CMK (cell line): Measurements from ENCODE around the gene CAMK2N1.
"Not testable (repeated sequence)": the region's sequence is repeated elsewhere in the genome, so short reads cannot be mapped to it uniquely, and the experiment has no call there.

Experiments used
- DNase-seq: peaks from one replicate; pipeline ENCODE4 v3.0.0-alpha.2; 2010; ENCODE audit warnings: low read depth

CAMK2N1 gene

DNA sequence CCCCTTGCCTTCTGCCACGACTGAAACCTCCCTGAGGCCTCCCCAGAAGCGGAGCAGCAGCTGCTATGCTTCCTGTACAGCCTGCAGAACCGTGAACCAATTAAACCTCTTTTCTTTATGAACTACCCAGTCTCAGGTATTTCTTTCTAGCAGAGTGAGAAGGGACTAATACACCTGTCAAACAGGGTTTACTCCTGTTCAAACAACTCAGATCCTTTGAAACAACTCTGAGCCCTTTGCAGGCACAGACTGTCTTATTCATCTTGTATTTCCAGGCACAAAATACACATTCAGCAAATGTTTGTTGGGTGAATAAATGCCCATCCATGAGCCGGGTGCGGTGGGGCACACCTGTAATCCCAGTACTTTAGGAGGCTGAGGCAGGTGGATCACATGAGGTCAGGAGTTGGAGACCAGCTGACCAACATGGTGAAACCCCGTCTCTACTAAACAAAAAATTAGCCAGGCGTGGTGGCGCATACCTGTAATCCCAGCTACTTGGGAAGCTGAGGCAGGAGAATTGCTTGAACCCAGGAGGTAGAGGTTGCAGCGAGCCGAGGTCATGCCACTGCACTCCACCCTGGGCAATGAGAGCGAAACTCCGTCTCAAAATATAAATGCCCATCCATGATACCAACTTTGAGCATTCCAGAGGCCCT, 10.8 kb upstream of the CAMK2N1 start:
- DNase-seq, result not testable (repeated sequence)

DNA sequence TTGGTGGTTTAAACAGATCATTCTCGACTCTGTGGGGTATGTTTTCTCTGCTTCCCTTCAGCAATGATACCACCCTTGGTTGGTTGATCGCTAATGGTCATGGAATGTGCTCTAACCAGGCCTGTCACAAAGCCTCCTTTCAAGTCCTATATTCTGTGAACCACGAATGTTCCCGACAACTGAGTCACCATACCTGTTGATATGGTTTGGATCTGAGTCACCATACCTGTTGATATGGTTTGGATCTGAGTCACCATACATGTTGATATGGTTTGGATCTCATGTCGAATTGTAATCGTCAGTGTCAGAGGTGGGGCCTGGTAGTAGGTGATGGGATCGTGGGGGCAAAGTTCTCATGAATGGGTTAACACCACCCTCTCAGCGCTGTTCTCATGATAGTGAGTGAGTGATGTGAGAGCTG, 10.2 kb upstream of the CAMK2N1 start:
- no peak for DNase-seq

DNA sequence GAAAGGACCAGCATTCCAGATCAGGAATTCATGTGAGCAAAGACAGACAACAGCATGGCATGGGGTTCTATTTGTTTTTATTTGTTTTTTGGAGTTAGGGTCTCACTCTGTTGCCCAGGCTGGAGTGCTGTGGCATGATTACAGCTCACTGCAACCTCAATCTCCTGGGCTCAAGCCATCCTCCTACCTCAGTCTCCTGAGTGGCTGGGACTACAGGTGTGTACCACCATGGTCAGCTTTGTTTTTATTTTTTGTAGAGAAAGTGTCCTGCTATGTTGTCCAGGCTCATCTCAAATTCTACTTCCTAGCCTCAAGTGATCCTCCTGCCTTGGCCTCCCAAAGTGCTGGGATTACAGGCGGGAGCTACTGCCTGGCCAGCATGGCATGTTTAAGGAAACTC, 9.7 kb upstream of the CAMK2N1 start:
- DNase-seq, result no peak

DNA sequence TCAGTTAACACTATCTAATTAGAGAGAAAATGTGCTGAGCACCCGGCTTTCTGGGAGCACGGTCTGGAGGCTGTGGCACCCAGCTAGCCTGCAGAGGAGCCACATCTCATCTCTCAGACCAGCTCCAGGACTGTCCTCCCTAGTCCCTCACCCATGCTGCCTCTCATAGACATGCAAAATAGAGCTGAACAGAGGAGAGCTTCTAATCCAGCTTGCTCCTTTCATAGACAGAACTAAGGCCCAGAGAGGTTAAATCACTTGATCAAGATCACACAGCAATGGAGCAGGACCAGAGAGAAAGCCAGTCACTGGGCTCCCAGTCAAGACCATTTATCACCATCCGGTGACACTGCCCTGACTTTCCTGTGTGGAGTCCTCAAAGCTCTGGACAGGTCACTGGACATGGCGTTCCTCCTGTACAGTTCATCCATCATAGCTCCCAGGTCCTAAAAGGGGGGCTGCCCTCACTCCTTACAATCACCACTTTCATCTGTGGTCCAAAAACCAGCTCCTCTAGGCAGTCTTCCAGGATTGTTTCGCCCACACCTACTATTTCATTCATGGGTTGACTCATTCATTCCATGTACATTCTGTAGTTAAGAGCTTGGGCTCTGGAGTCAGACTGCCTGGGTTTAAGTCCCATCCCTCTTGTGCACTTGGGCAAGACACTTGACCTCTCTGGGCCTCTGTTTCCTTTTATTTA, 8.8 kb upstream of the CAMK2N1 start:
- DNase-seq, result no peak

DNA sequence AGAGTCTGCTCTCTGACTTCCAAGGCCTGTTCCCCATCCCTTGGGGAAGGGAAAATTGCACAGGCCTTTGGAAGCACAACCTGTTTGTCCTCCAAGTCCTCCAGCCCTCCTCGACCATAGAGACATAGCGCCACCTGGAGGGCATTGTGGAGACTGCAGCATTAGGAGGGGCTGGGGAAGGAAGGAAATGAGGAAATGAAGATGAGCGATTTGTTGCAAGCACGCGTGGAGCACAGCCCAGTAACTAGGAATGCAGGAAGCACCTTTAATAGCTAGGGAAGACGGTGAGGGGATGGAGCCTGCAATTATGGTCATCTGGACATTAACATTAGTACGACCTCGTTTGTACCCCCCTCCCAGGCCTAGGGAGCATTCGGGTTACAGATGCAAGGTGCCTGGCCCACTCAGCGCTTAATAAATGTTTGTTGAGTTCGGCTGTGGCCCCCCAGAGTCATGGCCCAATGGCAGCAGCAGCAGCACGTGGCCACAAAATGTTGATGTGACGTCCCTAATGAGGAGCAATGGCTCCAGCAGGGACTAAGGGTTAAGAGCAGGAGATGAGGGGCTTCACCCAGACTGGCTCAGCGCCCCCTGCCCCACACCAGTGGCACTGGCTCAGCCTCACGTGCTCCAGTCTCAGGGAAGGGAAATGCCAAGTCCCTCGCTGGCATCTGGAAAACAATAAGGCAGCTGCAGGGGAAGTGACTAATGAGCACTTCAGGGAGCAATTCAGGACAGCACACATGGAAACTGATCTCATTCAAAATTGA, 8.0 kb upstream of the CAMK2N1 start:
- DNase-seq, result peak; percentile 66

DNA sequence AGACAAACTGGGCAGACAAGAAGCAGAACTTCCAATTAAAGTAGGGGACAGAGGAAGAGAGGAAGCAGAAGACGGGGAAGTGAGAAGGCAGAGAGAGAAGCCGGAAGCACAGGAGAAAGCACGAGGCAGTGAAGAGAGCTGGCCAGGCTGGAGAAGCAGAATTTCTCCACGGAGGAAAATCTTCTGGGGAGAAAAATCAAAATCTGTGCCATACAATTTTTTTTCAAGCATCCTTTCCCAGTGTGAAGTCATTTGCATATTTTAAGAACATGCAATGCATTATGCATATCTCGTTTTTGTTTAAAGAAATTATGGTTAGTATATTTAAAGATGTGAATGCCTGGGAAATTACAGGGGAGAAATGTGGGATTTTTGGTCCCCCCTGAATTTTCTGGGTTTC, 7.3 kb upstream of the CAMK2N1 start:
- no peak for DNase-seq

DNA sequence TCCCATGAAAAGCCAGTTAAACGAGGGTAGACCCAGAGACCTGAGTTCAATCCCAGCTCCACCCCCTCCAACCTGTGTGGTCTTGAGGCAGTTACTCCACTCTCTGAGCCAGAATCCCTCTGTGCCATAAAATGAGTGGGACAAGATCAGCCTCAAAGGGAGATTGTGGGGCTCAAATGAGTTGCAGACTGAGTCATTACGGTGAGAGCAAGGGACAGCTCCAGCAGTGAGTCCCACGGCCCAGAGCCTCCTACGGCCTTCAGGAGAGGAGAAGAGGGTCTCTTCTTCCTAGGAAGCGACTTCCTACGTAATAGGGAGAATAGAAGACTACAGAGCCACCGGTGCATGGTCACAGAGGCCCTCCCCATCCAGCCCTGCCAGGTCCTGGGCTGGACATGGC, 6.7 kb upstream of the CAMK2N1 start:
- DNase-seq, result no peak

DNA sequence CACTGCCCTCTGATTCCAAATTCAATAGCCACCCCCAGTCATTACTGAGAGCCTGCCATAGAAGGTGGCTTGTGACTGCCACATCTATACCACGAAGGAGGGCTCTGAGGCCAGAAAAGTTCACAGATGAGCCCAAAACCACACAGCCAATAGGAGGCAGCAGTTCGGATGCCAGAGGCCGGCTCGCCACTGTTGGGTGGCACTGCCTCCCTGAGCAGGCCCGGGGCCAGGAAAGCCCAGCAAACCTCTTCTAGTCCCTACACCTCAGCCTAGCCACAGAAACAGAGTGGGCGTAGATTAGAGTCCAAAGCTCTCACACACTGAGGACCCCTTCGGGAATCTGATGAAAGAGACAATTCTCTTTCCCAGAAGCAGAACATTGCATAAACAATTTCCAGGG, 5.9 kb upstream of the CAMK2N1 start:
- DNase-seq, result no peak

DNA sequence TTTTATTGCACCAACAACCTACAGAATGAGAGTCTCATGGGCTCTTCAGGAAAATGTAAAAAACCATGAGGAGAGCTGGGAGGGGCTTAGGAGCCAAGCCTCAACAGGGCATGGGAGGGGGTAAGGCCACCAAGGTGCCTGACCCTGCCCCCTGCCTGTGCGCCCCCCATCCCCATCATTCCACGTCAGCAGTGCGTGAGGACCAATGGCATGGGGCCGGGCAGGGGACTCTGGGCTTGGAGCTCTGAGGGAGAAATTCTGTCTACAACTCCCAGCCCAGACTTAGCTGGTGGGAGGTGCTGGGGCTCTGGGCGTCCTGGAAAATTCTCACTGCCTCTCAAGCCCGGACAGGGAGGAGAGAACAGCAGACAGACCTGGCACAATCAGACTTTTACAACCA, 5.2 kb upstream of the CAMK2N1 start:
- no peak for DNase-seq

DNA sequence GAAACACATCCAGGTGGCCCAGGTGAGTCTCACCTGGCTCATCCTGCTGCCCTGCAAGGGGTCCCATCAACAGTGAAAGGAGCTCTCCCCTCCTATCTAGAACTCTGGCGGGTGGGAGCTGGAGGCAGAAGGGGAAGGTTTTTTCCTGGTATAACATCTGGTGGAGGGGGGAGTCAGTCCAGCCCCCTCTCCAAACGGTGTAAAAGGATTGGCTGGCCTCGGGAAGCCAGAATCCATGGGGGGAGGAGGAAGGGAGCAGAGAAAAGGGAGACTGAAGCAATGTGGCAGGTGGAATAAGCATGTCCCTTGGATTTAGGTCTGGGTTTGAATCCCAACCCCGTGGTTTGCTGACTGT, 1.2 kb upstream of the CAMK2N1 start:
- DNase-seq, result no peak

DNA sequence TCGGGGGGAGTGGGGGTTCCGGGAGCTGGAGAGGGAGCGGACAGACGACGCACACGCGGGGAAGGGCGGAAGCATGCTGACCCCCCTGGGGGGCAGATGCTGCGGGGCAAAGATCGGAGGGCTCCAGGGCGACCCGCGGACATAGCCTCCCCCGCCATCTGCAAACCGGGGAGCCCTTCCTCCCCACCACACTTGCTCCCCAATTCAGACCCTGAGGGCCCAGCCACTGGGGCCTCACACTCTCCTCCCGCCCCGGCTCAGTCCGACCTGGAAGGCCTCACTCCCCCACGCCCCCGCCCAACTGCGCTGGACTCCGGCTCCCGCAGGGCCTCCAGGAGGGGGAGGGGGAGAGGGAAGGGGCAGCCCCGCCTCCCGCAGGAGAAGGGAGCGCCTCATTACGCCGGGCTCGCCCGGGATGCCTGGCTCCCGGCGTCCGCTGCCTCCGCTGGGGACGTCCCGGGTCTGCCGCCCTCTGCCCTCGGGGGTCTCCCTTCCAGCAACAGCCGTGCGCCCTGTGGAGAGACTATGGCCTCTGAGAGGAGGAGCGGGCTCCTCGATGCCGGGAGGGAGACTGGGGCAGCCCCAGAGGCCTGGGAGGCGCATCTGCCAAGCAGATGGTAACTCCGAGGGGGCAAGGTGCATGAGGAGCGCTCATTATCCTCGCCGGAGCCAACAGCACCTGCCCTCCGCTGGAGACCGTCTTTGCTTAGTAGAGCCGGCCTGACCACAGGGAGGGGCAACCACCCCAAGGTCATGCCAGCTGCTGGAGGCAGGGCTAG, 636 bp upstream of the CAMK2N1 start:
- peak; percentile 62 for DNase-seq

DNA sequence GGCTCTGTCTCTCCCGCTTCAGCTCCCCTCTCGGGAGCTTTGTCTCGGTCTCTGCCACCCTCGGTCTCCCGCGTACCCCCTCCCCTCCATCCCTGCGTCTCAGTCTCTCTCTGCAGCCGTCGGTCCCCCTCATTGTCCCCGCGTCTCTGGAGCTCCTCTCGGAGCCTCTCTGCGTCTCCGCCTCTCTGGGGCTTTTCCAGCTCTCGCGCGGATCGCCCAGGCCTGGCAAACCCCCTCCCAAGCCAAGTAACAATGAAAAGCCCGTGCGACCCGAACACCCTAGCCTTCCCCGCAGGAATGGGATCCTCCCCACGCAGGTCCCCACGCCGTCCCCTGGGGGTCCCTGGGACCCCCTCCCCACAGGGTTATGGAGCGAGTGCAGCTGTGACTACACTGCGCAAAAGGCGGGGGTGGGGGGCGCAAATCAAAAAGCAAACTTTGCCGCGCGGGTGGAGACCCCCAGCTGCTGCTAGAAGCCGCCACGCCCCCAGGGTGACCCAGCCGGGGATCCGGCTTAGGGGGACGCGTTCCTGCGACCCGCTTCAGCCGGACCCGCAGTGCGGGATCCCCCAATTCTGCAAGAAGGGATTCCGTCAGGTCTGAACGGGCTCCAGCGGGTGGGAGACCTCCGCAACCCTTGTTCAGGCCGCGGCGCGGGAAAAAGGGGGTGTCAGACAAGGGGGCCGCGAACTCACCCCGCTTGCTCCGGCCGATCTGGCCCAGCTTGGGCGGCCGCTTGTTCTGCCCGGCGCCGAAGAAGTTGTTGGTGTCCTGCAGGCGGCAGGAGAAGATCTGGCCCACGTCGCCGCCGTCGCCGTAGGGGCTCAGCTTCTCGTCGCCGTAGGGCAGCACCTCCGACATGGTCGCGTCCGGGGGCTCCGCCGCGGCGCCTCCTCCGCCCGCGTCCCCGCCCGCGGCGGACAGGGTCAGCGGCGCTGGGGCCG, 1.2 kb downstream of the CAMK2N1 start:
- DNase-seq, result no peak

DNA sequence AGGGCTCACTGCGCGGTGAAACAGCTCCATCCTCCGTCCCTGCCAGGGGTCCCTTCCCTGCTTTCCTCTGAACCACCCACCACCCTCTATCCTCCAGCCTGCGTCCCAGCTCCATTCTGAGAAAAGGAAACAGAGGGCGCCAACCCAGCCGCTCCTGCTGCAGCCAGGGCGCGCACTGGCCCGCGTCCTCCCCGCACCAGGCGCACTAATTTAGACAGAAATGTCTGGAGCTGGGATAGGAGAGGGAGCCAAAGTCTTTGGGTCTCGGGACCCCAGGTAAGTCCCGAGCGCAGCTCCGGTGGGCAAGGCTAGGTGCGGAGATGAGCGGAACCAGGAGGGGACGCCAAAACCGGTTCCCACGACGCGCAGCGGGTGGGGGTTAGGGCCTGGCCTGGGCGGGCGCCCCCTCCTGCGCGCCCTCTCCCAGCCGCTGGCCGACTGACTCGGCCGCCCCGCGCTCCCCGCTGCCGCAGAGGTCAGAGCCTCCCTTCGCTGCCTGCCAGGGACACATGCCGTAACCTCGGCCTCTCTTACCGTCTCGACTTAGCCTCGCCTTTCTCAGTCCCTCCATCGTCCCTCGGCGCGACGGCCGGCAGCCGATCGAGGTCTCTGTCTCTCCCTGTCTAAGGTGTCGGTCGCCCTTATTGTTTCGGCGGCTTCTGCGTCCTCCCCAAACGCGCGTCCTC, 2.0 kb downstream of the CAMK2N1 start:
- DNase-seq, result no peak

DNA sequence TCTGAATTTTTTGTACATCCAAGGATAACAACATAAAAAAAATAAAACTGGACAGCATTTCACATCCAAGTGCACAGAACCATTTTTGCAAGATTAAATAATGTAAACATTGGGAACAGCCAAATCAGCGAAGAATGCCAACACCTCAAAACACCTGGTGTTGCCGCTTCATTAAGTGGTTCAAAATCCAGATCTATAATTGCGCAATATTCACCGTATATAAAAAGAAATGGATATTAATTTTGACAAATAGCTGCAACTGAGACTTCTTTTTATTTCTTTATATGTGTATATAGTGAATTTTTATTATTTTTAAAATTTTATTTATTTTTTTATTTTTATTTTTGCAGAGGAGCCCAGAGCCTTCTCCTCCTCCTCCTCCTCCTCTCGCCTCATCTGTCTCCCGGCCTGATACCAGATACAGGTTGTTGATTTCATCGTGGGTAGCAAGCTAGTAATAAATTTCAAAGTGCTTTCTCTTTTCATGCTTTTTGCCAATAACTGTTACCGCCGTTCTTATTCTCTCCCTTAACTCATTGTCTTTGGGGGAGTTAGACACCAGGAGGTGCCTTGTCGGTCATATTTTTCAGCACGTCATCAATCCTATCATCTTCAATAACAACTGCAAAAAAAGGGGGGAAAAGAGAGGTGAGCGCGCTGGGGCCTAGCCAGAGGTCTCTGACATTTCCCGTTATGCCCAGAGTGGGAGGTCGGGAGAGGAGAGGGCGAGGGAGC, 2.7 kb downstream of the CAMK2N1 start:
- no peak for DNase-seq

DNA sequence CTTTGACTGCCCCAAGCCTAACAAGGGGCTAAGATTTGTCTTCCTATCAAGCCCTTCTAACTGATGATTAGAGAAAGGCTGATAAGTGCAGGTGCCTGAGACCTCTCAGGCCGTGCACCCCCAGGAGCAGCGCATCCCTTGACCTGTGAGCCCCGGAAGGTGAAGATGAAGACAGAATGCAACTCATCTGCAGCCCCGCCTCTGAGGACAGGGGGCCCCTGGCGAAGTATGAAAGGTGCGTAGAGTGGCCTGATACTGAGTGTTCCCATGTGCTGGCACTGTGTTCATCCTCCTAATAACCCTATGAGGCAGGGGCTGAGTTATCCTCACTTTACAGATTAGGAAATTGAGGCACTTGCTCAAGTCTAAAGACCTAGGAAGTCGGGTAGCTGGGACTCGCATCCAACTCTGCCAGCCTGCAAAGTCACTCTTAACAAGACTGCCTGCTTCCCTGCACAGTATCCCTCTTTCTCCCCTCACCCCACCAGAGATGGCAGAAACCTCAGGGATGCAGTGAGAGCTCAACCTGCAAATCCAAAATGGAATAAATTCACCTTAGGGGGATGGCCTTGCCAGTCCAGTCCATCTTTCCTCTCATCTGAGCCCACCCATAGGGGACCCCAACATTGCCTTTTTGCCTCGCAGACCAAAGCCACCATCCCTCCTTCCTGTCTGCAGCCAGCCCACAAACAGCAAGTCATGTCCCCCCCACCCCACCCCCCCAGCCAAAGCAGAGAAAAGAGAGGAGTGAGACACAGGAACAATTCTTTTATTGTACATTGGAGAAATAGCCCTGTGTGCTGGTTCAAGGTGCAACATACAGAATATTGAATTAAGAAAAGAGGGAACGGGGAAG, 4.1 kb downstream of the CAMK2N1 start:
- DNase-seq, result no peak

DNA sequence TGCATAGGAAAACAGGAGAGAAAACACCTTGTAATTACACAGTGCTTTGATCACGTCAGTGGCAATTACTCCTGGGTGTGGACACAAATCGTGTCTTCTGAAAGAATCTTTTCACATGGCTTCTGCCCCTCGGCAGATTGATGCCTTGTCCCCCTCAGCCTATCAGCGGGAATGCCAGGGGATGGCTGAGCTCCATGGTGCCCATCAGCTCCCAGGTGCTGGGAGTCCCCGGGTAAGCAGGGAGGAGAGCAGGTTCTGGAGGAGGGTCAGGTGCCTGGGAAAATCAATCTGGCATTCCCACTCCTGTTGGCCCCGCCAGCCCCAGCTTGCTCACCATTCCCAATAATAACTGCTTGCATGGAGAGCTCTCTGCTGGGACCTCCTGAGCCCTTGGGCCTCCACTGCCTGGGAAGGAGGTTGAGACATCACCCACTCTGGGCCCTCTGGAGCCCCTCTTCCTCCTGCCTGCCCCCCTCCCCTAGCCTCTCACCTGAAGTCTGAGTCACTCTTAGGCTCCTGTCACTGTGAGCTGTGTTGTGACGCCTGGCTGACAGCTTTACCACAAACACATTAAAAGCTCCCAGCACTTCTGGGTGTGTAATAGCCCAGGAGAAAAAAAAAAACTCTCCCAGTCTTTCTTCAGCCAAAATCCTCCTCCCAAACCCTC, 4.9 kb downstream of the CAMK2N1 start:
- DNase-seq, result no peak

DNA sequence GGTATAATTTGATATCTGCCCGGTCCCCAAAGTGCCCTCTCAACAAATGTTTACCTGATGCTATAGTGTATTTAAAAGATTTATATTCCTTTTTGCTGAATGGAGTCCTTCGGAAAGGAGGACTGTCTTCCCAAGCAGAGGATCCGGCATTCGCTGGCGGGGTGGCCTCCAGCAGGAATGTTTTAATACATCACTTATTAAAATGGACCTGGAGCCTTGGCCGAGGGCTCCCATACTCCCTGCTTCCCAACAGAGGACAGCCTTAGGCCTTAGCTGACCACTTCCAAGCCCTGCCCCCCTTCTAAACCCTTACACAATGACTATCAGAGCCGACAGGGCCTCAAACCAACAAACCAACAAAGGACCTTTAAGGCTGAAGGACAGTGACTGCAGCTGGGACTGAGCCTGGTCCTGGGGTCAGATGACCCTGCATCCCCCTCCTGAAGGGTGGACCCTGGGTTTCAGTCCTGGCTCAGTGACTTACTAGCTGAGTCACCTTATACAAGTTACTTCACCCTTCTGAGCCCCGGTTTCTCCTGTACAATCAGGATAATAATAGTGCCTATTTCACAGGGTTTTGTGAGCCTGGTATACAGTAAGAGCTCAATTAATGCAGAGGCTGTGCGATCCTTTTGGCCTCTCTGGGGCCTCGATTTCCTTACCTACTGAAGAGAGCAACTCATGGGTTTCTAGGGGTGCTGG, 5.6 kb downstream of the CAMK2N1 start:
- no peak for DNase-seq

DNA sequence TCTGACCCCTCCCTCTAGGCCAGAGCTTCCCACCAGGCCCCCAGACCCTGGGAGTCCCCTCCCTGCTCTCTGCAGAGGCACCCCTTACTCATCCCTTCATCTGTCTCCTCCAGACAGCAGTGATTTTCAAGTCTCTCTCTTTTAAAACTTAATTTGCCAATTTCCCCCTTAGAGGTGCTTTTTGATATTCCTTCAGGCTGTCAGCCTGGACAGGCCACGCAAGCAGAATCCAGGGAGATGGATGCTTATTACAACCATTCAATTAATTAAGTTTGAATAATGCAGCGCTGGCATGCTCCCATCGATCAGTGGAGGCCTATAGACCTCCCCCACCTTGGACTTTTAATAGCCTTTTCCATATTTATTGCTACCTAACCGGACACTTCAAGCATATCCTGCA, 6.2 kb downstream of the CAMK2N1 start:
- no peak for DNase-seq
